Astrocyte of the cerebellum (primary cell): ENCODE data around the gene VPS45.

Source experiments
- DNase-seq: peaks from one replicate; pipeline ENCODE4 v3.0.0-alpha.2; 2011; ENCODE audit warnings: low read depth
- H3K4me3 ChIP-seq: 2 replicates; pipeline ENCODE4 v1.5.1; 2011; ENCODE audit warnings: mild to moderate bottlenecking, low read depth, low read length, moderate library complexity
- in situ Hi-C: cut with HindIII; loops from 2 replicates; pipeline ENCODE4 v1.10.0; 2017; ENCODE audit warnings: low sequenced_read_pairs
- TF ChIP-seq, protein P1 (sequence below): IDR thresholded peaks from 2 replicates; pipeline ENCODE4 v1.5.1; 2012; ENCODE audit warnings: low read length, low read depth, moderate library complexity, mild to moderate bottlenecking; ENCODE audit errors: missing control alignments

The VPS45 gene

DNA sequence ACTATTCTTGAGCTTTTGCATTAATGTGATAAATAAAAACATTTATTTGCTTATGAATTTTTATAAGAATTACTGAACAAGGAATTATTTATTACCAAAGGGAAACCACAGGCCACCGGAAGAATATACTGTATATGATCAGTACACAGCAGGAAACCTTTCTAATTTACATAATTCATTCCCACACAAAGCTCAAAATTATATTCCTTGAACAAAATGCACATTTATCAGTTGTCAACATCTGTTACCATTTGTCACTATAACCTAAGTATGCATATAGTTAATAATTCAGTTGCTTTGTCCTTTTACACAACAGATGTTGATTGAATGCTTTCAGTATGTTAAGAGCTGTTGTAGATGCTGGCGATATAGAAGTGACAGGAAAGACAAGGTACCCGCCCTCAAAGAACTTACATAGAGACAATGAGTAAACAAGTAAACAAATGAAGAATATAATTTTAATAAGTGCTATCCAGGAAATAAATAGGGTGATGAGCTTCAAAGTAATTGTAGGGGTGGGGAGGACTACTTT, 27.2 kb downstream of the VPS45 start:
- H3K4me3 ChIP-seq, result no peak overlapping the region
- TF ChIP-seq, protein P1, sequence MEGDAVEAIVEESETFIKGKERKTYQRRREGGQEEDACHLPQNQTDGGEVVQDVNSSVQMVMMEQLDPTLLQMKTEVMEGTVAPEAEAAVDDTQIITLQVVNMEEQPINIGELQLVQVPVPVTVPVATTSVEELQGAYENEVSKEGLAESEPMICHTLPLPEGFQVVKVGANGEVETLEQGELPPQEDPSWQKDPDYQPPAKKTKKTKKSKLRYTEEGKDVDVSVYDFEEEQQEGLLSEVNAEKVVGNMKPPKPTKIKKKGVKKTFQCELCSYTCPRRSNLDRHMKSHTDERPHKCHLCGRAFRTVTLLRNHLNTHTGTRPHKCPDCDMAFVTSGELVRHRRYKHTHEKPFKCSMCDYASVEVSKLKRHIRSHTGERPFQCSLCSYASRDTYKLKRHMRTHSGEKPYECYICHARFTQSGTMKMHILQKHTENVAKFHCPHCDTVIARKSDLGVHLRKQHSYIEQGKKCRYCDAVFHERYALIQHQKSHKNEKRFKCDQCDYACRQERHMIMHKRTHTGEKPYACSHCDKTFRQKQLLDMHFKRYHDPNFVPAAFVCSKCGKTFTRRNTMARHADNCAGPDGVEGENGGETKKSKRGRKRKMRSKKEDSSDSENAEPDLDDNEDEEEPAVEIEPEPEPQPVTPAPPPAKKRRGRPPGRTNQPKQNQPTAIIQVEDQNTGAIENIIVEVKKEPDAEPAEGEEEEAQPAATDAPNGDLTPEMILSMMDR, result no peak
- in situ Hi-C loops, result no loop called here
- DNase-seq, result no peak

DNA sequence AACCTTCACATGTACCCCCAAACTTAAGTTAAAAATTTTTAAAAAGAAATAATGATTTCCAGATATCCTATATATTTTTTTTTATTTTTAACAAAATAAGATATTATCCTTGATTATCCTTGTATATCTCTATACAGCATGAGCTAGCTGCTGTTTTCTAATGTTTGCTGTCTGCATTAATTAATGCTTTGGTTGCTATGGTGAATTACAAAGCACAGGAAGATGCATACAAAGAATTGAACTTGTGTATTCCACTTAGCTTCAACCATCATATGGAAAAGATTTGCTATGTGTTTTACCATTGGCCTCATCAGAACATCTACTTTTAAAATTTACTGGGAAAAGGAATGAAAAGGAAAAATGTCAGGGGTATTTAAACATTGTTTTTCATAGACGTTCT, 35.4 kb downstream of the VPS45 start:
- H3K4me3 ChIP-seq, result no peak overlapping the region
- TF ChIP-seq, protein P1, result no peak
- DNase-seq, result no peak
- in situ Hi-C loops, result no loop called here

DNA sequence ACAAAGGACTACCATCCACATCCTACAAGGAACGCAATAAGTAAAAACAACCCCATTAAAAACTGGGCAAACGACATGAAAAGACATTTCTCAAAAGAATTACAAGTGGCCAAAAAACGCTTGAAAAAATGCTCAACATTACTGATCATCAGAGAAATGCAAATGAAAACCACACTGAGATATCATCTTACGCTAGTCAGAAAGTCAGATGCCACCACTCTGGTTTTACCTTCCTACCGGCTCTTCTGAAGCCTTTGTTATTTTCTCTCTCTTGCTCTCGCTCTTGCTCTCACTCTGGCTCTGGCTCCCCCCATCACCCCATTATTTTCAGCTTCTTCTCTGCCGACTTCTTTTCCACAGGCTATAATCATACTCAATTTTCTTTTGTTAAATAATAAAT, 38.8 kb downstream of the VPS45 start:
- TF ChIP-seq, protein P1, result no peak
- peak; percentile 4 for DNase-seq
- H3K4me3 ChIP-seq, result no peak overlapping the region
- in situ Hi-C loops, result no loop called here

DNA sequence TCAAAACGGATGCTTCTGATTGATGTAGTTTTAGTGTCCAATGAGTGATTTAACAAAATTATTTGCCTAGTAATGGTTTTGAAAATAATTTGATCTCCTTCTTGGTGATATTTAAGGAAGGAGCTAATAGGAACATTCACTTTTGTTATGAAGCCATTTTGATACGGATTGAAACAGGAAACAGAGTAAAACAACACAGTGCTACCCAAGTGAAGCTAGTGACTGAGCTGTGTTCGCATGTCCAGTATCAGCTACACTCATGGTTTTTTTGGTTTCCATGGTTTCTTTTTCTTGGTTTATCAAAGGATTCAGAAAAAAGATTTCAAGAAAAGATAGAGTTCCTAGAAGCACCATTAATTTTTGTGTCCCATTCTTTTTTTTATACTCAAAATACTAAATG, 42.0 kb downstream of the VPS45 start:
- DNase-seq, result no peak
- in situ Hi-C loops, result no loop called here
- no peak overlapping the region for H3K4me3 ChIP-seq
- TF ChIP-seq, protein P1, result no peak

DNA sequence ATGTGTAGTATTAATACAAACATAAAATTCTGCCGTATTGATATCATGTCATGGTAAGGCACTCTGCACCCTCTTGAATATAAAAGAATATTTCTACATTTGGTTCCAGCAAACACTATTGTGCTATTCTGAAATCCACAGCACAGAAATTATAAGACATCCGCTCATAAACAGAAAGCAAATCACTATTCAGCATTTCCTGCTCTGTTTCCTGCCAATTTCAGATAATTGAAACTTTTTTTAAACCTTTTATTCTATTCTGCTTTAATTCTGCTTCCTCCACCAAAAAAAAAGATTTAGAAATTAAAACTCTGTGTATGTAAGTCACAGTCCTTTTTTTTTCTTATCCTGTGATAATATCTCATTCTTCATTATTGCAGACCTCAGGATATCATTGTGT, 42.5 kb downstream of the VPS45 start:
- no peak overlapping the region for H3K4me3 ChIP-seq
- no peak for DNase-seq
- TF ChIP-seq, protein P1, result no peak
- in situ Hi-C loops, result no loop called here

DNA sequence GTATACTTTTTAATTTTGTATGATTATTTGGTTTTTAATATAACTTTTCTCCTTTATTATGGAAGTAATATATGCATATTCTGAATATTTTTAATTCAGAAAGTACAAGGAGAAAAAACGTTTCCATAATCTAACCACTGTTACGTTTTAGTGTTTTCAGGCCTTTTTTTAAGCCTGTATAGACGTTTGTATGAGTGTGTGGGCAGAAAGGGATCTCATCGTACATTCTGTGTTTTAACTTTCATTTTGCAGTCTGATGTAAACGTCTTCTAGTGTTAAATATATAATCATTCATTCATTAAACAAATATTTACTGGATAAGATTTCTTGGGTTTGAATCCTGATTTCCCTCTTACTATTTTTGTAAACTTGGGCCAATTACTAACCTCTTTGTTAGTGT, 44.1 kb downstream of the VPS45 start:
- H3K4me3 ChIP-seq, result no peak overlapping the region
- no peak for DNase-seq
- in situ Hi-C loops, result no loop called here
- TF ChIP-seq, protein P1, result no peak

DNA sequence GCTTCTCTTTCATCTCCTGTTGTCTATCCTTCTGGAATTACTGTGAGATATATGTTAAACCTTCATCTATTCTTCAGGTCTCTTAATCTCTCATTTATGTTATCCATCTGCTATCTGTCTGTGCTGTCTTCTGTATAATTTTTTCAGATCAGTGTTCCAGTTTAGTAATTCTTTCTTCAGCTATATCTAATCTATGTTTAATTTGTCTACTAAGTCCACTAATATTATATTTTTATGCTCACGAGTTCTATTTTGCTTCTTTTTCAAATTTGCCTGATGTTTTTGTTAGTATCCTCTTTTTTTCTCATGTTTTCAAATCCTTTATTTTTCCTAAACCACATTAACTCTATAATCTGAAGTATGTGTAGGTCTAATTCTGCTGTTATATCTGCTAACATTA, 47.5 kb downstream of the VPS45 start:
- TF ChIP-seq, protein P1, result no peak
- H3K4me3 ChIP-seq, result no peak overlapping the region
- no peak for DNase-seq
- in situ Hi-C loops, result no loop called here
